Keratinocyte (primary cell): ENCODE data around the gene ASB15. TPM values are rescaled to one million over a fixed set of nuclear protein-coding genes. Genes with fewer than 3 reads are reported as not detected.

Experiments used
- DNase-seq: peaks from one replicate; pipeline ENCODE4 v3.0.0-alpha.2; 2011; ENCODE audit warnings: low read depth, missing footprints, low spot score
- FAIRE-seq: peaks from 2 replicates; lab custom pipeline; 2011; peaks lifted over from hg19 to GRCh38; lab: Jason Lieb, UNC
- H2AFZ ChIP-seq: 2 replicates; pipeline ENCODE4 v1.6.0; 2012; ENCODE audit warnings: low read length, control low read depth, inconsistent platforms; ENCODE audit not compliant: control insufficient read depth
- H3K27ac ChIP-seq: 2 replicates; pipeline ENCODE4 v1.5.1; 2011; ENCODE audit warnings: low read length; ENCODE audit not compliant: control insufficient read depth, insufficient read depth
- H3K27me3 ChIP-seq: 3 replicates; pipeline ENCODE4 v1.6.0; 2011; ENCODE audit warnings: low read length; ENCODE audit not compliant: control insufficient read depth, insufficient read depth; ENCODE audit errors: extremely low read depth
- H3K36me3 ChIP-seq, 2 experiments: 2 replicates in 1 of 2; 3 replicates in 1 of 2; pipeline ENCODE4 v1.5.1; 2011; ENCODE audit warnings: low read length in 2 of 2, mild to moderate bottlenecking in 1 of 2; ENCODE audit not compliant: control insufficient read depth in 2 of 2, insufficient read depth in 2 of 2; ENCODE audit errors: extremely low read depth in 1 of 2
- H3K4me1 ChIP-seq: 3 replicates; pipeline ENCODE4 v1.5.1; 2011; ENCODE audit warnings: low read length; ENCODE audit not compliant: control insufficient read depth, insufficient read depth; ENCODE audit errors: extremely low read depth
- H3K4me2 ChIP-seq: 3 replicates; pipeline ENCODE4 v1.6.0; 2011; ENCODE audit warnings: low read depth, low read length; ENCODE audit not compliant: control insufficient read depth, insufficient read depth; ENCODE audit errors: extremely low read depth
- H3K4me3 ChIP-seq, 3 experiments: fragments of 200-600 bp in 1 of 3; sonication (generic) in 1 of 3; 2 replicates in 2 of 3; 3 replicates in 1 of 3; pipeline ENCODE4 v1.5.1; 2011 to 2016; ENCODE audit warnings: low read length in 3 of 3, mild to moderate bottlenecking in 3 of 3, control low read depth in 2 of 3, inconsistent platforms in 1 of 3, low read depth in 1 of 3, mixed read lengths in 1 of 3, mixed run types in 1 of 3, moderate library complexity in 1 of 3; ENCODE audit not compliant: control insufficient read depth in 2 of 3, insufficient read depth in 2 of 3; ENCODE audit errors: extremely low read depth in 1 of 3
- H3K79me2 ChIP-seq: 2 replicates; pipeline ENCODE4 v1.6.0; 2012; ENCODE audit warnings: low read length; ENCODE audit not compliant: control insufficient read depth, insufficient read depth
- H3K9ac ChIP-seq: 3 replicates; pipeline ENCODE4 v1.6.0; 2011; ENCODE audit warnings: low read length; ENCODE audit not compliant: control insufficient read depth, insufficient read depth; ENCODE audit errors: extremely low read depth
- H3K9me1 ChIP-seq: 3 replicates; pipeline ENCODE4 v1.6.0; 2011; ENCODE audit warnings: low read length; ENCODE audit not compliant: control insufficient read depth, insufficient read depth; ENCODE audit errors: extremely low read depth
- H3K9me3 ChIP-seq: 2 replicates; pipeline ENCODE4 v1.5.1; 2012; ENCODE audit warnings: low read depth, low read length; ENCODE audit not compliant: control insufficient read depth
- H4K20me1 ChIP-seq: 3 replicates; pipeline ENCODE4 v1.6.0; 2011; ENCODE audit warnings: low read length; ENCODE audit not compliant: control insufficient read depth, insufficient read depth; ENCODE audit errors: extremely low read depth
- EZH2 ChIP-seq: IDR thresholded peaks from one replicate; pipeline ENCODE4 v1.6.1; 2012; ENCODE audit warnings: inconsistent platforms, mild to moderate bottlenecking, low read length, moderate library complexity
- dilution Hi-C: fragments of 300-500 bp; cut with MboI; formaldehyde crosslinking; loops from one replicate; pipeline ENCODE4 v1.7.0; 2020; ENCODE audit warnings: low sequenced_read_pairs; ENCODE audit not compliant: extremely low pct_ligation_motif_present
- polyA plus RNA-seq, 5 experiments: library from polyadenylated mRNA; depleted of rRNA in 3 of 5; stranded (reverse) in 3 of 5; stranded (forward) in 1 of 5; unstranded in 1 of 5; fragments of >200 nt; gene quantifications; 1 replicate in 1 of 5; 2 replicates in 3 of 5; 3 replicates in 1 of 5; pipeline versions ENCODE4 v1.2.1 to v1.2.3, GENCODE V29; 2011 to 2012; ENCODE audit warnings: missing spikeins in 2 of 5, low read depth in 1 of 5, low replicate concordance in 1 of 5
- TF ChIP-seq, protein P1 (sequence below), 3 experiments: IDR thresholded peaks in 1 of 3; conservative IDR thresholded peaks in 1 of 3; optimal IDR thresholded peaks in 1 of 3; 2 replicates in 2 of 3; 3 replicates in 1 of 3; pipeline versions ENCODE3 to v1.5.1; 2011; ENCODE audit warnings: low read length in 3 of 3, mild to moderate bottlenecking in 3 of 3, moderate library complexity in 2 of 3, control low read depth in 1 of 3, inconsistent platforms in 1 of 3; ENCODE audit not compliant: insufficient read depth in 2 of 3; ENCODE audit errors: extremely low read depth in 1 of 3

ASB15 gene
- polyA plus RNA-seq, 1 donor (not counting 4 experiments of a cell fraction or from before 2014, with no cell fraction given), result not detected

DNA sequence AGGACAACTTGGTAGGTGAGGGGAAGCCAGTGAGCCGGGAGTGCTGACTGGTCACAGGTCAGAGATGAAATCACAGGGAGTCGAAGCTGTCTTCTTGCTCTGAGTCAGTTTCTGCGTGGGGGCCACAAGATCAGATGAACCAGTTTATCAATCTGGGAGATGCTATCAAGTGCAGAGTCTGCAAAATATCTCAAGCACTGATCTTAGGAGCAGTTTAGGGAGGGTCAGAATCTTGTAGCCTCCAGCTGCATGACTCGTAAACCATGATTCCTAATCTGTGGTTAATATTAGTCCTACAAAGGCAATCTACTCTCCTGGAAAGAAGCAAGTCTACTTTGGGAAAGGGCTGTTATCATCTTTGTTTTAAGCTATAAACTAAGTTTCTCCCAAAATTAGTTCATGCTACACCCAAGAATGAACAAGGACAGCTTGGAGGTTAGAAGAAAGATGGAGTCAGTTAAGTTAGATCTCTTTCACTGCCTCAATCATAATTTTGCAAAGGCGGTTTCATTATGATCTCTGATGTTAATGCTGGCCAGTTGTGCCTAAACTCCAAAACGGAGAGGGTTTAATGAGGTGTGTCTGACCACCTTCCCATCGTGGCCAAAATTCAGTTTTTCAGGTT lies 45.6 kb downstream of the ASB15 start:
- H3K27me3 ChIP-seq, result no peaks in the 10 kb centered on the region
- H3K4me3 ChIP-seq, result no peak overlapping the region
- dilution Hi-C loops, result no loop called here
- no peak for FAIRE-seq
- H4K20me1 ChIP-seq, result no peaks in the 10 kb centered on the region
- no peak for DNase-seq
- no peak for TF ChIP-seq EZH2
- TF ChIP-seq, protein P1, sequence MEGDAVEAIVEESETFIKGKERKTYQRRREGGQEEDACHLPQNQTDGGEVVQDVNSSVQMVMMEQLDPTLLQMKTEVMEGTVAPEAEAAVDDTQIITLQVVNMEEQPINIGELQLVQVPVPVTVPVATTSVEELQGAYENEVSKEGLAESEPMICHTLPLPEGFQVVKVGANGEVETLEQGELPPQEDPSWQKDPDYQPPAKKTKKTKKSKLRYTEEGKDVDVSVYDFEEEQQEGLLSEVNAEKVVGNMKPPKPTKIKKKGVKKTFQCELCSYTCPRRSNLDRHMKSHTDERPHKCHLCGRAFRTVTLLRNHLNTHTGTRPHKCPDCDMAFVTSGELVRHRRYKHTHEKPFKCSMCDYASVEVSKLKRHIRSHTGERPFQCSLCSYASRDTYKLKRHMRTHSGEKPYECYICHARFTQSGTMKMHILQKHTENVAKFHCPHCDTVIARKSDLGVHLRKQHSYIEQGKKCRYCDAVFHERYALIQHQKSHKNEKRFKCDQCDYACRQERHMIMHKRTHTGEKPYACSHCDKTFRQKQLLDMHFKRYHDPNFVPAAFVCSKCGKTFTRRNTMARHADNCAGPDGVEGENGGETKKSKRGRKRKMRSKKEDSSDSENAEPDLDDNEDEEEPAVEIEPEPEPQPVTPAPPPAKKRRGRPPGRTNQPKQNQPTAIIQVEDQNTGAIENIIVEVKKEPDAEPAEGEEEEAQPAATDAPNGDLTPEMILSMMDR (optimal IDR thresholded peaks at IDR 0.05 in 1 of 3, IDR thresholded peaks at IDR 0.05 in 1 of 3, conservative IDR thresholded peaks at IDR 0.05 in 1 of 3; ENCODE audit: extremely low read depth in 1 of 3, insufficient read depth in 2 of 3, low read length in 3 of 3), result no peak
- H3K9me3 ChIP-seq, result no peaks in the 10 kb centered on the region
- no peak overlapping the region for H2AFZ ChIP-seq
- H3K36me3 ChIP-seq, result no peaks in the 10 kb centered on the region
- no peaks in the 10 kb centered on the region for H3K79me2 ChIP-seq
- H3K4me1 ChIP-seq, result peaks cover 29% of the 10 kb centered on the region
- no peaks in the 10 kb centered on the region for H3K9me1 ChIP-seq
- no peak overlapping the region for H3K27ac ChIP-seq
- H3K4me2 ChIP-seq, result no peak overlapping the region
- H3K9ac ChIP-seq, result no peak overlapping the region

DNA sequence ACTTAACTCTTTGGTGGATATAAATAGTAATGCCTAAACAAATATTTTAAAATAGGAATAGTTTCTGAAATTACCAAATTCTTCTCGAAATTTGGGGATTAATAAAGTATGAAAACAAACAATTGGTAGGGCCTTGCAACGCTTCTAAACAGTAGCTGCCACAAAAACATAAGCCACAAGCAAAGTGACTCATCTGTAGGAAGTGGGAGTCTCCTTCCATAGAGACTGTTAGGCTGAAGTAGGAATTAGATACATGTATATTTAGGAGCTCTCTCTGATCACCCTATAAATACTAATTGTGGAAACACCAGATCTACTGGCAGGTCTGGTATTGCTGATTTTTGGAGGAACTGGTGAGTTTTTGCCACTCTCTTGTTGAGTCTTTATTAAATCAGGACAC lies 48.3 kb downstream of the ASB15 start:
- no peak overlapping the region for H3K4me2 ChIP-seq
- FAIRE-seq (no peak), DNase-seq (no peak)
- dilution Hi-C loops, result no loop called here
- no peak for TF ChIP-seq EZH2
- TF ChIP-seq, protein P1 (optimal IDR thresholded peaks at IDR 0.05 in 1 of 3, IDR thresholded peaks at IDR 0.05 in 1 of 3, conservative IDR thresholded peaks at IDR 0.05 in 1 of 3; ENCODE audit: extremely low read depth in 1 of 3, insufficient read depth in 2 of 3, low read length in 3 of 3), result no peak
- no peak overlapping the region for H3K27ac ChIP-seq
- H2AFZ ChIP-seq, result no peak overlapping the region
- no peak overlapping the region for H3K4me3 ChIP-seq
- no peaks in the 10 kb centered on the region for H3K36me3 ChIP-seq
- no peaks in the 10 kb centered on the region for H3K9me3 ChIP-seq
- H3K27me3 ChIP-seq, result no peaks in the 10 kb centered on the region
- H3K79me2 ChIP-seq, result no peaks in the 10 kb centered on the region
- no peaks in the 10 kb centered on the region for H3K9me1 ChIP-seq
- peaks cover 11% of the 10 kb centered on the region for H3K4me1 ChIP-seq
- no peaks in the 10 kb centered on the region for H4K20me1 ChIP-seq
- no peak overlapping the region for H3K9ac ChIP-seq
